HG03159 (cell line): ENCODE measurements around the gene CFAP299.
"Not testable (repeated sequence)": the region's sequence is repeated elsewhere in the genome, so short reads cannot be mapped to it uniquely, and the experiment has no call there.

Source experiments
- ATAC-seq: cut with Tn5 transposase; IDR thresholded peaks from one replicate; pipeline ENCODE4 v1.9.1; 2021; ENCODE audit warnings: mild to moderate bottlenecking, moderate library complexity; ENCODE audit not compliant: unreplicated experiment

CFAP299 gene

GRCh38 chr4:80439294-80440061, 103.9 kb downstream of the CFAP299 start:
- not testable (repeated sequence) for ATAC-seq

- ATAC-seq, result no peak
Measured at GRCh38 chr4:80446248-80446647, 110.7 kb downstream of the CFAP299 start.

- ATAC-seq, result no peak
Measured at GRCh38 chr4:80446664-80447063, 111.1 kb downstream of the CFAP299 start.

- ATAC-seq, result no peak
Measured at GRCh38 chr4:80447493-80447892, 112.0 kb downstream of the CFAP299 start.

- no peak for ATAC-seq
Measured at GRCh38 chr4:80448056-80448455, 112.5 kb downstream of the CFAP299 start.

- no peak for ATAC-seq
Measured at GRCh38 chr4:80452055-80452454, 116.5 kb downstream of the CFAP299 start.

GRCh38 chr4:80452768-80453167, 117.2 kb downstream of the CFAP299 start:
- no peak for ATAC-seq

GRCh38 chr4:80454040-80454439, 118.5 kb downstream of the CFAP299 start:
- no peak for ATAC-seq

- ATAC-seq, result no peak
Measured at GRCh38 chr4:80454556-80454955, 119.0 kb downstream of the CFAP299 start.

- no peak for ATAC-seq
Measured at GRCh38 chr4:80459918-80460473, 124.5 kb downstream of the CFAP299 start.

- ATAC-seq, result no peak
Measured at GRCh38 chr4:80461412-80461811, 125.9 kb downstream of the CFAP299 start.

GRCh38 chr4:80462621-80463091, 127.1 kb downstream of the CFAP299 start:
- peak; percentile 76 for ATAC-seq

GRCh38 chr4:80463509-80463908, 128.0 kb downstream of the CFAP299 start:
- ATAC-seq, result no peak

- no peak for ATAC-seq
Measured at GRCh38 chr4:80465238-80465637, 129.7 kb downstream of the CFAP299 start.

GRCh38 chr4:80465736-80466135, 130.2 kb downstream of the CFAP299 start:
- ATAC-seq, result no peak

- ATAC-seq, result no peak
Measured at GRCh38 chr4:80466618-80467017, 131.1 kb downstream of the CFAP299 start.

GRCh38 chr4:80471756-80472155, 136.2 kb downstream of the CFAP299 start:
- no peak for ATAC-seq

GRCh38 chr4:80475236-80475635, 139.7 kb downstream of the CFAP299 start:
- ATAC-seq, result no peak

- no peak for ATAC-seq
Measured at GRCh38 chr4:80475798-80476197, 140.3 kb downstream of the CFAP299 start.

- no peak for ATAC-seq
Measured at GRCh38 chr4:80484712-80485111, 149.2 kb downstream of the CFAP299 start.

GRCh38 chr4:80486603-80487002, 151.1 kb downstream of the CFAP299 start:
- ATAC-seq, result no peak

GRCh38 chr4:80489798-80490197, 154.3 kb downstream of the CFAP299 start:
- ATAC-seq, result peak; percentile 44
